ENCODE data around the gene CIAO2B.

- TF ChIP-seq CTCF (IDR thresholded peaks at IDR 0.05), result no peak
- no peak for TF ChIP-seq EZH2 (IDR thresholded peaks at IDR 0.05)
Measured at GRCh38 chr16:66979011-66979717, 45.0 kb upstream of the CIAO2B start.
